Measurements from ENCODE around the gene SPAG16. TPM values are rescaled to one million over a fixed set of nuclear protein-coding genes. Genes with fewer than 3 reads are reported as not detected.

The SPAG16 gene
- polyA plus RNA-seq, 1 of the 3 experiments (the other 2 are of a cell fraction): 29.5 TPM

DNA sequence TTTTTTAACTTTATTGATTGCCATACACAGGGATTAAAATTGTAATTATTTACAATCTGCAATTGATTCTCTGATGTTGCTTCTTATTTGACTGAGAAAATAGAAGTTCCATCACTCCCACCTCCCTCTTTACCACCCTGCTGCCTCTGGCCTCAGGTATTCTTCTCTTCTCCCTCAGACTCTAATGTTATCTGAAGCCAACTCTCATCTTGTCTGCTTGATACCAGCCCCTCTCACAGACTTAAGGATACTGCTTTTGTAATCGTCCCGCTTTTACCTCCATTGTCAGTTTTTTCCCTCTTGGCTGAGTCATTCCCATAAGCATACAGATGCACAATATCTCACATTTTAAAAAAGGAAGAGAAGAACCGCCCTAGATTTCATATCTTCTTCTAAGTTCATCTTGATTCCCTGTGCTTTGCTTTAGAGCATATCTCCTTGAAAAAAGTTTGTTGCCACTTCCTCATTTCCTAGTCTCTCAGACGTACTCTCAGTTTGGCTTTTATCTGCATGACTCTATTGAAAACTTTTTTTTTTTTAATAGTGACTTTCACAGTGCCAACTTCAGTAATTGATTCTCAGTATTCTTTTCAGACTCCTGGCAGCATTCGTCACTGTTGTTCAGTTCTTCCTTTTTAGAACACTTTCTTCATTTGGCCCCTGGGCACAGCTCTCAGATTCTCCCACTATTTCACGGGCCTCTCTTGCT, 31.1 kb downstream of the SPAG16 start:
- H3K27ac ChIP-seq (ENCODE audit: low read depth in 2 of 2, low read length in 1 of 2): no peak overlapping the region
- 96% methylated on average over 6 of the region's 6 CpGs for WGBS (ENCODE audit: low lambda C conversion rate)
- CTCF ChIA-PET: no interaction called here
- H3K4me1 ChIP-seq (ENCODE audit: control insufficient read depth in 1 of 2, insufficient read depth in 2 of 2, low read depth in 1 of 2, low read length in 1 of 2): peaks cover 0 to 6% of the 10 kb centered on the region in 2 experiments; a peak in 2 of 4 replicates
- H2AFZ ChIP-seq (ENCODE audit: low read depth): no peak overlapping the region
- H4K20me1 ChIP-seq (ENCODE audit: insufficient read depth): no peaks in the 10 kb centered on the region
- DNase-seq: no peak
- no peak overlapping the region for H3K4me3 ChIP-seq (ENCODE audit: low read depth in 2 of 2, low read length in 1 of 2)
- no peaks in the 10 kb centered on the region for H3K9me2 ChIP-seq
- peaks cover 31 to 39% of the 10 kb centered on the region in 2 experiments for H3K36me3 ChIP-seq (replicated peaks in 1 of 2; ENCODE audit: control insufficient read depth in 1 of 2, insufficient read depth in 2 of 2, low read length in 1 of 2)
- no peaks in the 10 kb centered on the region for H3K27me3 ChIP-seq (ENCODE audit: insufficient read depth)
- H3K9ac ChIP-seq: no peak overlapping the region
- peaks cover 3% of the 10 kb centered on the region for H3F3A ChIP-seq (replicated peaks; ENCODE audit: insufficient read depth)
- TF ChIP-seq MXI1 (IDR thresholded peaks at IDR 0.05; ENCODE audit: low read depth, low read length) (no peak), EP300 (IDR thresholded peaks at IDR 0.05; ENCODE audit: borderline replicate concordance in 1 of 2, low read depth in 1 of 2, low read length in 1 of 2) (no peak), TEAD4 (IDR thresholded peaks at IDR 0.05; ENCODE audit: borderline replicate concordance, insufficient read depth) (no peak), RAD21 (IDR thresholded peaks at IDR 0.05; ENCODE audit: low read length) (no peak), MEF2A (IDR thresholded peaks at IDR 0.05; ENCODE audit: borderline replicate concordance, low read depth) (no peak), RXRA (IDR thresholded peaks at IDR 0.05; ENCODE audit: borderline replicate concordance, low read depth) (no peak), USF2 (IDR thresholded peaks at IDR 0.05; ENCODE audit: borderline replicate concordance, low read depth, low read length) (no peak), GABPA (IDR thresholded peaks at IDR 0.05; ENCODE audit: low read depth) (no peak), RFX5 (IDR thresholded peaks at IDR 0.05; ENCODE audit: low read length) (no peak), CHD2 (IDR thresholded peaks at IDR 0.05; ENCODE audit: low read length, partially characterized antibody) (no peak), NFIC (IDR thresholded peaks at IDR 0.05; ENCODE audit: borderline replicate concordance) (no peak), SIN3A (IDR thresholded peaks at IDR 0.05; ENCODE audit: borderline replicate concordance, low read depth, low read length) (no peak), ELF1 (IDR thresholded peaks at IDR 0.05) (no peak), JUND (IDR thresholded peaks at IDR 0.05) (no peak)
- TF ChIP-seq, protein P1, sequence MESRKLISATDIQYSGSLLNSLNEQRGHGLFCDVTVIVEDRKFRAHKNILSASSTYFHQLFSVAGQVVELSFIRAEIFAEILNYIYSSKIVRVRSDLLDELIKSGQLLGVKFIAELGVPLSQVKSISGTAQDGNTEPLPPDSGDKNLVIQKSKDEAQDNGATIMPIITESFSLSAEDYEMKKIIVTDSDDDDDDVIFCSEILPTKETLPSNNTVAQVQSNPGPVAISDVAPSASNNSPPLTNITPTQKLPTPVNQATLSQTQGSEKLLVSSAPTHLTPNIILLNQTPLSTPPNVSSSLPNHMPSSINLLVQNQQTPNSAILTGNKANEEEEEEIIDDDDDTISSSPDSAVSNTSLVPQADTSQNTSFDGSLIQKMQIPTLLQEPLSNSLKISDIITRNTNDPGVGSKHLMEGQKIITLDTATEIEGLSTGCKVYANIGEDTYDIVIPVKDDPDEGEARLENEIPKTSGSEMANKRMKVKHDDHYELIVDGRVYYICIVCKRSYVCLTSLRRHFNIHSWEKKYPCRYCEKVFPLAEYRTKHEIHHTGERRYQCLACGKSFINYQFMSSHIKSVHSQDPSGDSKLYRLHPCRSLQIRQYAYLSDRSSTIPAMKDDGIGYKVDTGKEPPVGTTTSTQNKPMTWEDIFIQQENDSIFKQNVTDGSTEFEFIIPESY (IDR thresholded peaks at IDR 0.05; ENCODE audit: borderline replicate concordance, low read depth): no peak
- TF ChIP-seq, protein P2, sequence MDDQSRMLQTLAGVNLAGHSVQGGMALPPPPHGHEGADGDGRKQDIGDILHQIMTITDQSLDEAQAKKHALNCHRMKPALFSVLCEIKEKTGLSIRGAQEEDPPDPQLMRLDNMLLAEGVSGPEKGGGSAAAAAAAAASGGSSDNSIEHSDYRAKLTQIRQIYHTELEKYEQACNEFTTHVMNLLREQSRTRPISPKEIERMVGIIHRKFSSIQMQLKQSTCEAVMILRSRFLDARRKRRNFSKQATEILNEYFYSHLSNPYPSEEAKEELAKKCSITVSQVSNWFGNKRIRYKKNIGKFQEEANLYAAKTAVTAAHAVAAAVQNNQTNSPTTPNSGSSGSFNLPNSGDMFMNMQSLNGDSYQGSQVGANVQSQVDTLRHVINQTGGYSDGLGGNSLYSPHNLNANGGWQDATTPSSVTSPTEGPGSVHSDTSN (IDR thresholded peaks at IDR 0.05): no peak
- TF ChIP-seq, protein P3, sequence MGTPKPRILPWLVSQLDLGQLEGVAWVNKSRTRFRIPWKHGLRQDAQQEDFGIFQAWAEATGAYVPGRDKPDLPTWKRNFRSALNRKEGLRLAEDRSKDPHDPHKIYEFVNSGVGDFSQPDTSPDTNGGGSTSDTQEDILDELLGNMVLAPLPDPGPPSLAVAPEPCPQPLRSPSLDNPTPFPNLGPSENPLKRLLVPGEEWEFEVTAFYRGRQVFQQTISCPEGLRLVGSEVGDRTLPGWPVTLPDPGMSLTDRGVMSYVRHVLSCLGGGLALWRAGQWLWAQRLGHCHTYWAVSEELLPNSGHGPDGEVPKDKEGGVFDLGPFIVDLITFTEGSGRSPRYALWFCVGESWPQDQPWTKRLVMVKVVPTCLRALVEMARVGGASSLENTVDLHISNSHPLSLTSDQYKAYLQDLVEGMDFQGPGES (IDR thresholded peaks at IDR 0.05; ENCODE audit: low read depth, low read length): no peak
- no peaks in the 10 kb centered on the region for H3K9me3 ChIP-seq
- H3K4me2 ChIP-seq: no peak overlapping the region
- POLR2A ChIA-PET: no interaction called here
- no peaks in the 10 kb centered on the region for H3K79me2 ChIP-seq (ENCODE audit: insufficient read depth)
